OCI-LY1 (cell line): ENCODE measurements around the gene RERE.

Source experiments
- CTCF ChIP-seq: fragments of 200-600 bp; sonication (generic), shearing (Covaris generic); IDR thresholded peaks from 2 replicates; pipeline ENCODE4 v1.5.1; 2017; ENCODE audit warnings: mild to moderate bottlenecking, antibody characterized with exemption, low read length, moderate library complexity, mixed read lengths
- EZH2 ChIP-seq: fragments of 200-600 bp; sonication (generic), shearing (Covaris generic); IDR thresholded peaks from 2 replicates; pipeline ENCODE4 v1.8.0; 2017; ENCODE audit warnings: borderline replicate concordance, mixed run types, mild to moderate bottlenecking, antibody characterized with exemption, low read length, moderate library complexity, mixed read lengths

- TF ChIP-seq CTCF, result no peak
- no peak for TF ChIP-seq EZH2
Observed at GRCh38 chr1:8367571-8368194, 449.8 kb downstream of the RERE start.
